T-helper 1 cell (primary cell): ENCODE results near the gene PPP2R1B.
"Not testable (repeated sequence)": the region's sequence is repeated elsewhere in the genome, so short reads cannot be mapped to it uniquely, and the experiment has no call there.

Source experiments
- DNase-seq, 5 donors: peaks; one replicate each; pipeline ENCODE4 v3.0.0-alpha.2; 2012 to 2020
- total RNA-seq, 4 donors: gene quantifications; one replicate each; lab custom pipeline; 2026; lab: John Stamatoyannopoulos, UW

Gene PPP2R1B
- 47.3 to 52.4 (median 50.5) reads per million in 4 donors for total RNA-seq

DNA sequence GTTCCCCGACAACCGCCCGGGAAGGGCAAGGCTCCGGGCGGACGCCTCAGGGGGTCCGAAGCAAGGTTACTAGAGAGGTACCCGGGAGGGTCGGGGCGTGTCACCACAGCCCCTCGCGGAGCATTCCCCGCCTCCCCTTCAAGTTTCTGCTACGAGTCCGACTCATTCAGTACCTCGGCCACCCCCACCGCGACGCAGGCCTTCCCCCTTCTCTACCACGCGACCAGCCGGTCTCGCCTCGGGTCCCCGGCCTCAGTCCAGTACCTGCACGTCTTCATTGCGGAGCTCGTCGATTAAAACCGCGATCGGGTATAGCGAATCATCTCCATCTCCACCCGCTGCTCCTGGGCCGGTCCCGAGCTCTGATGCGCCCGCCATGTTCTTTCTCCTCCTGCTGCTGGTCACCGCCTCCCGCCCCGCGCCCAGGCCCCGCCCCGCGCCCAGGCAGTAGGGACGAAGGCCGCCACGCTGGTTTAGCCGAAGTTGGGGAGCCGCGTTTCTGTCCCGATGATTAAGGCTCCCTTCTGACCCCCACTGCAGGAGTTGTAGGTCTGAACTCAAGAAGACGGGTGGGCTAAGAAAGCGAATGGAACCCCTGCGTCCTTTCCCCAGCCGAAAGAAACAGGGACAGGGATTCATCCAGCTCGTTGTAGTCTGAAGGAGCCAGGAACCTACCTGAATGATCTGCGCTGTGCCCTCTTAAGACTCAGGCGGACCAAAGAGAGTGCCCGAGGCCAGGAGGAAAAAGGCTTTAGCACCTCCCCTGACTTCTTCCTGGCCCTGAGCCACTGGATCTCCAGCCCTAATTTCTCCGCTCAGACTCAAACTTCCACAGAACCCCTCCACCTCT, at the start of gene PPP2R1B:
PPP2R1B (minus strand) TSS at position 406 of the 850 bp plus-strand sequence; CDS start at position 378, 28 bp downstream.
- DNase-seq = peak; percentile 45 to 68 (median 65)

- no peak for DNase-seq
These were observed 49.3 kb upstream of the PPP2R1B start for GRCh38 chr11:111815489-111815888.

GRCh38 chr11:111814557-111815320, 48.5 kb upstream of the PPP2R1B start:
- no peak for DNase-seq

DNA sequence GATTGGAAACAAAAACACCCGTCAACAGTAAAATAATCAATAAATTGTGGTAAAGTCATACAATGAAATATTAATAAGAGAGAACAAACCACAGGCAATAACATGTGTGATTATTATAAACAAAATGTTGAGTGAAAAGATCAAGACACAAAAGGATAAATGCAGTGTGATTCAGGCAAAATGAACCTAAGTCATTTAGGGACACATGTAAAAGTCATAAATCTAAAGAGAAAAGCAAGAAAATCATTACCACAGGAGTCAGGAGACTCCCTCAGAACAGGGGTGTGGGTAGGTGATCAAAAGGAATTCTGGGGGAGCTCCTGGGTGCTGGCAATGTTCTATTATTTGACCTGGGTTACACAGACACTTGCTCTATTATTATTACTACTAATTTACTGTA, 47.9 kb upstream of the PPP2R1B start:
- DNase-seq = no peak

GRCh38 chr11:111812211-111812610, 46.0 kb upstream of the PPP2R1B start:
- no peak for DNase-seq

GRCh38 chr11:111811445-111811844, 45.3 kb upstream of the PPP2R1B start:
- DNase-seq = no peak

DNA sequence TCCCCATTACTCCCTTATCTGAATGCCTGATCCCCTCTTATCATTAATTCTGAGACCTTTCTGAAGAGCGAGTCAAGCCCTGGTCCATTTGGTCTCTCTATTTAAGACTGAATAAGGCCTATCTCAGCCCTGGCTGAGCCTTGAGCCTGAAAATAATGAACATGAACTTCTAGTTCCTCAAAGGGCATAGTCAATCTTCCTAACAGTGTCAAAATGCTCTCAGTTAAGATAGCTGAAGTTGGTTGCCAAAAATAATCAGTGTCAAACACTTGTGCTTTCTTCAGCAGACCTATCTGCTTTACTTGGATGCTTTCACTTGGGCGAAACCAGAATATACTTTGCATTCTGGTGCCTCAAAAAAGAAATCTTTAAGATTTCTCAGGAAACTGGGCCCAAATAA, 42.6 kb upstream of the PPP2R1B start:
- no peak for DNase-seq

DNA sequence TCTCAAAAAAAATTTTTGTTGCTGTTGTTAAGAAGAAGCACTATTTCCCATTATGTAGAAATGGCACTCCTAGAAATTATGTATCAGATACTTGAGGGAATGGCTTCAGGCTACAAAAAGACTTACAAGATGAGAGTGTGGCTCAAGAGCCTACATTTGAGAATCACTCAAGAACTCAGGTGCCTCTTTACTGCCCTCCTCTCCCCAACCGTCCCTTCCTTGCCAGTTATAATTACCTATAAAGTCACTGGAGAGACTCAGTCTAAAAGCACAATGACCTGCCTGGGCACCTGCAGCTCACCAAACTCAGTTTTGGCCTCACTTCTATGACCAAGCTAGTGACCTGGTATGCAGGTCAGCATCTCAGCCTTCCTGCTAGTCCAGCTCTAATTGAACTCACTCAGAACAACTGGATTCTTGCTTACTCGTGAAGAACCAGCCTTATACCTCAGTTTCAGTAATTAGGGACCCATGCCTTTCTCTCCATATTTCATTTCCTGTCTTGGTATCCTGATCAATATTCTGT, 41.9 kb upstream of the PPP2R1B start:
- no peak for DNase-seq

DNA sequence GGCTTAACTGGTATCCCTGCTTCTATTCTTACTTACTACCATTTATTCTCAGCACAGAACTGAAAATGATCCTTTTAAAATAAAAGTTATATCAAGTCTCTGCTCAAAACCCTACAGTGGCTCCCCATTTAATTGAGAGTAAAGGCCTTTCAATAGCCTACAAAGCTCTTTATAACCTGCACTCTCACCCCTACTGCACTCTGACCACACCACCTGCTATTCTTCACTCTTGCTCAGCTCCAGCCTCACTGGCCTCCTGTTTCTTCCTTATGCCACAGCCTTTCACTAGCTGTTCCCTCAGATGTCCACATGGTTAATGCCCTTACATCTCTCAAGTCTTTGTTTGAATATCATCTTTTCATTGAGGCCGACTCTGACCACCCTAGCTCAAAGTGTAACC, 40.9 kb upstream of the PPP2R1B start:
- no peak for DNase-seq

- DNase-seq = no peak
These were observed 34.9 kb upstream of the PPP2R1B start for GRCh38 chr11:111801135-111801534.

DNA sequence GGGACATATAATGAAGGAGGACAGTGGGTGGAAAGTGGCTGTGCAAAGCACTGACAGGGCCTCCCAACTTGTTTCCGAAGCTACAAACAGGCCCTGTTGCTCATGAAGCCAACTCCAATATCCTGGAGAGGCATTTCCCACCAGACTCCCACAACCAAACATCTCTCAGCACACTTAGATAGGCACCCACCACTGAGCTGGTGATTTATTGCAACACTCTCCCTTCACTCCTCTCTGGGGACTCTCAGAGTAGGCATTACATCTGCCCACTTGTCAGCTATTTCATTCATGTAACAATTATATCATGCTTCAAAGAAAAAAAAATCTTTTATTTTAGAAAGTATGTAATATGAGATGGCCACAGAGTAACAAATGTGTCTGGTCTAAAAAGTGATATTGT, 32.1 kb upstream of the PPP2R1B start:
- no peak for DNase-seq

- DNase-seq = no peak
These were observed 31.0 kb upstream of the PPP2R1B start for GRCh38 chr11:111797145-111797581.

GRCh38 chr11:111796696-111797095, 30.5 kb upstream of the PPP2R1B start:
- no peak for DNase-seq

DNA sequence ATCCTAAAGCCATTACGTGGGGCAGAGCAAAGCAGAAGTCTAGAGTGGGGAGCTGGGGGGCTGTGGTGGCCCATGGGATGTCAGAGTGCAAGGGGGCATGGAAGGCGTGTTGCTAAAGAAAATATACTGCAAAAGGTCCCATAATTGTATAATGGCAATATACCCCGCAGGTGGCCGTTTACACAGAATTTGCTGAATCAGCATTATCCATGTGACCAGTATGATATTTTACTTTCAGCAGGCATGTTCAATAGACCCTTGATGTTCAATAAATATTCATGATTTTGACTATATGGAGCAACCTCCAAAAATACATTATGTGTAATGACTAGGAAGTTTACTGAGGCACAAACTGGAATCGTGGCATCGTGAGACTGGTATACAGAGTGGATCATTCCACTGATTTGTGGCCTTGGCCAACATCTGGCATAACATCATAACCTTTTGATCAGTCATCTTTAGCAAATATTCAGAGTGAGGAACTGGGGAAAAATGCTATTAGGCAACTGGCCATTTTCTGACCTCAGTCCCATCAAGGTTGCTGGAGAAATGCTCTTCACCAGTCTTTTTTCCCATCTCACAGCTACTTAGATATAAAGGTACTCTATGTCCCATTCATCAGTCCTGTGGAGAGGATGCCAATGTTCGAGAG, 29.3 kb upstream of the PPP2R1B start:
- no peak for DNase-seq

DNA sequence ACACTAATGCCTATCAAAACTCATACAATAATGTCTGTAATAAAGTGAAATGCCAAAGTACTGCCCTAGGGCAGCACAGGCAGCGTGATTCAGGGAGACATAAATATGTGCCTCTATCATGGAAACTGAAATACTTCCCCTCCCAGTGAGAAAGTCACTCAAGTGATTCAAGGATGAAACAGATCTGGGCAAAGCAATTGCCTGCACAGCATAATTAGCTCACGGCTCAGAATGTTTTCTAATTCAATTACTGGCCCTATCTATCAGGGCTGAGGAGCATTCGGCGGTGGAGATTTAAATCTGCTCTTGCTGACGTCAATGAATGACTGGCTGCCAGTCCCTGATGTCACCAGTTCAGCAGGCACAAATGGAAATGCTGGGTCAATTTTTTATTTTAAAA, 27.7 kb upstream of the PPP2R1B start:
- no peak for DNase-seq

DNA sequence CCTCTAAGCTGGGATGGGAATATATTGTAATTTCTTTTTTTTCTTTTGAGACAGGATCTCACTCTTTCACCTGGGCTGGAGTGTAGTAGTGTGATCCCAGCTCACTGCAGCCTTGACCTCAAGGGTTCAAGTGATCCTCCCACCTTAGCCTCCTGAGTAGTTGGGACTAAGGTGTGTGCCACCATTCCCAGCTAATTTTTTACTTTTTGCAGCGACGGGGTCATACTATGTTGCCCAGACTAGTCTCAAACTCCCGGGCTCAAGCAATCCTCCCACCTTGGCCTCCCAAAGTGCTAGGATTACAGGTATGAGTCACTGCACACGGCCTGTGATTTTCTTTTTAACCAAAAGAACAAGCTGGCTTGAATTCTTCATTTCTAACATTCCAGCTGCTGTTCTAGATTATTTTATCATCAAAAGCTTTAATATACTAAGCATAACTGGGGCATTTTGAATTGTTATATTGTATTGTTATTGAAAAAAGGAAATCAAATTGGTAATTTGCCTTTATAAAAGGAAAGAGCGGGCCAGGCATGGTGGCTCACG, 26.8 kb upstream of the PPP2R1B start:
- no peak for DNase-seq

DNA sequence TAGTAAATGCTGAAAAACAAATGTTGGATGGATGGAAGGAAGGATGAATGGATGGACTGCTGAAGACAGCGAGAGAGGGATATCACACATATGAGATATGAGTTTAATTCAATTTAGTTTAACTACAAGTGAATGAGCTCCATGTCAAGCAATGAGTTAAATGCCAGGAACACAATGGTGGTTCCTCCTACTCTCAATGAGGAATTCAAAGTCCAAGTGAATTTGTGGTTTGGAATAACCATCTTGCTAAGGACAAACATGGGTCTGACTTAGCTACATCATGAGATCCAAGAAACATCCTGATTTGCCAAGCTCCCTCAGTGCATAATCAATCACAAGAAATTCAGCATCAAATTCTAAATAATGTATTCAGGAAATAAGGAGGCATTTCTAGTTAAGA, 26.1 kb upstream of the PPP2R1B start:
- DNase-seq = no peak

- no peak for DNase-seq
These were observed 22.3 kb upstream of the PPP2R1B start for GRCh38 chr11:111788464-111788863.

DNA sequence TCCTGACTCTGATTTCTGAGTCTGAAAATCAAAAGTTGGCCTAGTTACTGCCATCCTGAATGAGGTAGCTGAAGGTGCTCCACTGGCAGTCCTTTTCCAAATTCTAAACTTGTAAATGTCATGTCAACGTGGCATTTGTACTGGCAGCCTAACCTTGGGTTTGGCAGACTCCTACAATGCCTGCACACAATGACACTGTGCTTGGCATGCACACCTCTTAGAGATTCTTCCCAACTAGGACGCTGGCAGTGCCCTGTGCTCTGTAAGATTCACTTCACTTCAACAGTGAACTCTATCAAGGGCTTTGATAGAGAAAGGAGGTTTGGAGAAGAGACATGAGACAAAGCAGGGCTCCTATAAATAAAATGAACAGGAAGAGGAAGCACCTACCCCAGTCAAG, 21.9 kb upstream of the PPP2R1B start:
- DNase-seq = no peak

DNA sequence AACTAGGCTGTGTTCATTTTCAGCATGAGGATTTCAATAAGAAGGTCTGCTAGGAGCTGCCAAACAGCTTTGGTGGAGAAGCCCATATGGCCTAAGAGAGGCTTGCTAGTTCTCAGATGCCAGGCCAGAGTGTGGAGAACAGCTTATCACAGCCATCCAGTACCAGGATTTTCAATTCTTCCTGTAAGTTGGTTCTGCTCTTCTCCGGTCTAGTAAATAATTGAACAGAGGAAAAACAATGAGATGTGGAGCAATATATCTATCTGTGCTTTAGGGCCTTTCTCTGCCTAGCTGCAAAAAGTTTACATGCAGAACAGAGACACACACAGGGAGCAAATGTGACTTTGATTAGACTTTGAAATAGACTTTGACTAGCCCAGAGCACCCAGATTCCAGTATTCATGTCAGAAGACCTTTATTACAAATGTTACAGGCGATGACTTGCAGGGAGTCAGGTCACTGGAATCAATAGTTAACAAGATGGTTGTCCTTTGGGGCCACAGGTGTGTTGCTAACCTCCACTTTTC, 19.8 kb upstream of the PPP2R1B start:
- no peak for DNase-seq

- no peak for DNase-seq
These were observed 18.9 kb upstream of the PPP2R1B start for GRCh38 chr11:111785076-111785475.

- not testable (repeated sequence) for DNase-seq
These were observed 18.1 kb upstream of the PPP2R1B start for GRCh38 chr11:111784311-111784710.
